Omental fat pad (tissue), 4 donors: ENCODE data around the gene BATF3. TPM values are rescaled to one million over a fixed set of nuclear protein-coding genes. Genes with fewer than 3 reads are reported as not detected.
"Not testable (repeated sequence)": the region's sequence is repeated elsewhere in the genome, so short reads cannot be mapped to it uniquely, and the experiment has no call there.

Source experiments
- ATAC-seq: fragments of 150-250 bp; one replicate; pipeline ENCODE4 v1.9.1; 2016; ENCODE audit warnings: mild to moderate bottlenecking, moderate library complexity; ENCODE audit not compliant: low FRiP score
- DNase-seq: peaks from one replicate; pipeline ENCODE4 v3.0.0-alpha.2; 2019; ENCODE audit warnings: low spot score
- total RNA-seq, 4 donors: library from RNA; depleted of rRNA; stranded (reverse); fragments of >200 nt; gene quantifications; one replicate each; pipeline ENCODE4 v1.1.0, GENCODE V29; 2016
- TF ChIP-seq, protein P1 (sequence below), 3 donors: fragments of 450-650 bp; IDR thresholded peaks; one replicate each; pipeline ENCODE4 v1.5.1; 2016 to 2017; ENCODE audit warnings: antibody characterized with exemption in 3 of 3, mild to moderate bottlenecking in 3 of 3, moderate library complexity in 2 of 3

BATF3 gene
- total RNA-seq, 4 donors from 2014 or later = 4.1 to 48.9 (median 4.8) TPM

DNA sequence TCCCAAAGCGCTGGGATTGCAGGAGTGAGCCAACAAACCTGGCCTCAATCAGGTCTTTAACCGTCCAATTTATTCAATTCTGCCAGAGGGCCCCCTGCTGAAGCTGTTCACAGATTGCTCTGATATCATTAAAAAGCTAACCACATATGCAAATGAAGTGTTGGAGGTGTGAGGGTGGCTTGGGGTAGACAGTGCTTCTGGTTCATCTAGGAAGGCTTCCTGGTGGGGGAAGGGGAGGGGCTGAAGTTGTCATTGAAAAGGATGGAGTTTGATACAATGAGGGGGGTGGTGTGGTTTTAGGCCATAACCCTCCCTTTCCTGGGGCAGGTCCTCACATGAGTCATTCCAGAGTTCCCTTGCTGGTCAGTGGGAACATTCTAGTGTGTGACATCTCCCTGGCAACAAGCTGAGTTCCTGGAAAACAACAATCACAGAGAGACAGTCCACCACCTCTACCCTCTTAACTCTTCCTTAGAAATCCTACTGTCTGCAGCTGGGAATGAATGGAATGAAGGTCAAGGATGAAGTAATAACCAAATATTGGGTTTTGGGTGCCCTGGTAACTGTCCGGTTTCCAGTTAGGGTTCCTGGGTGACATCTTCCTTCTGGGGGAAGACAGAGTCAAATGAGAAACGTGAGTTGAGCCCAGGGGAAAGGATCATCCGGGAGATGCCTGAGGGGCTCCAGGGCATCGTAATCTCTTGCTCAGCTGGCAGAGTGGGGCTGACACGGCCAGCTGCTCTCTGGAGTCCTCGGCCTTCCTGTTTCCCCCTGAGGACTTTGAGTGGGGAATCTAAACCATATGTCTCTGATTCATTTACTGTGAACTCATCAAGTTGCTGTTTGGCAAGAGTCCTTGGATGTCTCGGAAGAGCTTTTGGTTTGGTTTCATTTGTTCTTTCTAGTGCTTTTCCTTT lies 32.2 kb downstream of the BATF3 start:
- no peak for DNase-seq
- TF ChIP-seq, protein P1, sequence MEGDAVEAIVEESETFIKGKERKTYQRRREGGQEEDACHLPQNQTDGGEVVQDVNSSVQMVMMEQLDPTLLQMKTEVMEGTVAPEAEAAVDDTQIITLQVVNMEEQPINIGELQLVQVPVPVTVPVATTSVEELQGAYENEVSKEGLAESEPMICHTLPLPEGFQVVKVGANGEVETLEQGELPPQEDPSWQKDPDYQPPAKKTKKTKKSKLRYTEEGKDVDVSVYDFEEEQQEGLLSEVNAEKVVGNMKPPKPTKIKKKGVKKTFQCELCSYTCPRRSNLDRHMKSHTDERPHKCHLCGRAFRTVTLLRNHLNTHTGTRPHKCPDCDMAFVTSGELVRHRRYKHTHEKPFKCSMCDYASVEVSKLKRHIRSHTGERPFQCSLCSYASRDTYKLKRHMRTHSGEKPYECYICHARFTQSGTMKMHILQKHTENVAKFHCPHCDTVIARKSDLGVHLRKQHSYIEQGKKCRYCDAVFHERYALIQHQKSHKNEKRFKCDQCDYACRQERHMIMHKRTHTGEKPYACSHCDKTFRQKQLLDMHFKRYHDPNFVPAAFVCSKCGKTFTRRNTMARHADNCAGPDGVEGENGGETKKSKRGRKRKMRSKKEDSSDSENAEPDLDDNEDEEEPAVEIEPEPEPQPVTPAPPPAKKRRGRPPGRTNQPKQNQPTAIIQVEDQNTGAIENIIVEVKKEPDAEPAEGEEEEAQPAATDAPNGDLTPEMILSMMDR (IDR thresholded peaks at IDR 0.05) = no peak

DNA sequence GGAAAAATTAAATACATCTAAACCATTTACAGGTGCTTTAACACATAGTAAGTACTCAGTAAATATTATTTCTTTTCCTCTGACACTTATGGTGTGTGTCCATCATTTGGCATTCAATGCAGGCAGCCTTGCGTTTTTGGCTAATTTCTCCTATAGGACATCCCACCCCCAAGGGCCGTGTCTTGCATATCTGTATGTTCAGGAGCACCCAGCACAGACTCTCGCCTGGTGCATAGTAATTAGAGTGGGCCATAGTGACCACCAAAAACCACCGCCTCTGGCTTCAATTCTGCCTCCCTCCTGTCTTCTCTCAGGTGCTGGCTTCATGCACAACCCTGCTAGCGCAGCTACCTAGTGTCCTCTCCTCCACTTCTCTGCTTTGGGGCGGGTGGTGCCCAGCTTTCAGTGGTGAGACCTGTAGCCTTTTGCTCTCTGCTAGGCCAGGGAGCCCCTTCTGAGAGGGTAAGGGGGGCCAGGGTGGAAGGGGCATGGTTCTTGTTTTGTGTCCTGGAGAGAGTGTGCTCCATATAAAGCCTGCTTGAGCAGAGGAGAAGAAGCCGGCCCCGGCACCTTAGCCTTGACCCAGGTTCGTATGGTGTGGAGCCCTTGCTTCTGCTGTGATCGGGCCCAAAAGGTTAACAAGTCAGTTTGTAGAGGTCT lies 33.4 kb downstream of the BATF3 start:
- no peak for ATAC-seq
- TF ChIP-seq, protein P1 (IDR thresholded peaks at IDR 0.05) = no peak
- DNase-seq = no peak

More for the DNA sequence above, 32.2 kb downstream of the BATF3 start:
- ATAC-seq = peak; percentile 66

DNA sequence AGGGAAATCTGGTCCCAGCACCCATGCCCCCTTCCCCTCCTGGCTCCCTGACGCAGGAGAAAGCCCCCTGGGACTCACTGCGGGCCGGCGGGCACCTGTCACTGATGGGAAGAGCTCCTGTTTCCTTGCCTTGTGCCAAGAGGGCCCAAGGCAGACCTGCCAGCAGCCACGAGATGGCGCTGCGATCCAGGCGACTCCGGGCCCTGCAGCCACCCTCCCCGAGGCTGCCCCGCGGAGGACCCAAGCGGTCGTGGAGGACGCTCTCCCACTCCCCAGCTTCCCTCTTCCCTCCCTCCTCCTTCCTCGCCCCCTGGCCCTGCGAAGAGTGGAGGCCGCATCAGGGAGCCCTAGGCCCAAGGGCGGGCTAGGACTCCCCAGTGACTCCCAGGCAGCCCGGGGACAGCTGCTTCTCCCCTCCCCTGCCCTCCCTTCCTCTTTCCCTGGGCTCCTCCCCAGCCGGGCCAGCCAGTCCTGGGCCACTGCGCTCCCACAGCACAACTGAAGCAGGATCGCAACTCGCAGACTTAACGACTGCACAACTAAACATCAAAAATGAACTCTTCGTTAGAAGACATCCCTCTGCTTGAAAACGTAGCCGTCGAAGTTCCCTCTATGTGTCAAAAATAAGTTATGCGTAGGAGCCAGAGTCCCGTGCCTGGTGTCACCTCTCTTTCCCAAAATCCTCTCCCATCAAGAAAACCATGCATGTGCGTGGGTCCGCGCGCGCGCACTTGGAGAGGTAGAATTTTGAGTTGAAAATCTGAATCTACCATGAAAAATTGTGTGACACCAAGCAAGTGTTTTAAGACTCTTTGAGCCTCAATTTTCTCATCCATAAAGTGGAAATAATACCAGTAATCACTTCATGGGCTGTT lies 34.2 kb downstream of the BATF3 start:
- TF ChIP-seq, protein P1 (IDR thresholded peaks at IDR 0.05) = peak in 1 of 3 donors; percentile 89
- ATAC-seq (peak; percentile 88), DNase-seq (peak; percentile 60)

DNA sequence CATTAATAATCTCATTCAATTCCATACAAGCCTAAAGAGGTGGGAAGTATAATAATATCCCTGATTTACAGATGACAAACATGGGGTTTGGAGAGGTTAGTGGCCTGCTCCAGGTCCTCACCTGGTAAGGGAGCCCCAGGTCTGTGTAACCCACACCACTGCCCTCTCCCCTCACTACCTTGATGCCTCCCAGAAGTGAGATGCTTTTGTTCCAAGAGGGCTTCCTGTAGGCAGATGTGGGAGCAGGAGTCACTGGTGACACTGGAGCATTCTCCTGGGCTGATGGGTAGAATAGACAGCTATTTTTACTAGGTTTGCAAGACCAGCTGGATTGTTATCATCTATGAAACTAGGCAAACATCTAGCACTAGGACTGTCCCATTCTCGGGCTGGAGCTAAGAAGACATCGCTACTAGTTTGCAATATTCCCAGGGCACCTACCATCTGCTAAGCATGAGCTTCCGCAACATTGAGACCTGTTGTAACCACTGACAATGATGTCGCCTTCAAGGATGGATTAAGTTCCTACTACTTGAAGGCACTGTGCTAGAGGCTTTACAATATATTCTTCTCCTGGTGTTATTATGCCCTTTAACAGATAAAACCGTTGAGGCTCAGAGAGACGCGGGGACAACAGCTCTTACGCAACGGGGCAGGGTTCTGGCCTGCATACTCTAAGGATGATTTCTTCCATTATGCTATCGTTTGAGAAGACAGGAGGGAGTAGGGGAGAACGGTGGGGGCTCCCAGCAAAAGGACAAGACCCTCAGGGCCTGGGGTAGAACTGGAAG lies 35.0 kb downstream of the BATF3 start:
- DNase-seq (no peak), ATAC-seq (no peak)
- TF ChIP-seq, protein P1 (IDR thresholded peaks at IDR 0.05) = no peak

DNA sequence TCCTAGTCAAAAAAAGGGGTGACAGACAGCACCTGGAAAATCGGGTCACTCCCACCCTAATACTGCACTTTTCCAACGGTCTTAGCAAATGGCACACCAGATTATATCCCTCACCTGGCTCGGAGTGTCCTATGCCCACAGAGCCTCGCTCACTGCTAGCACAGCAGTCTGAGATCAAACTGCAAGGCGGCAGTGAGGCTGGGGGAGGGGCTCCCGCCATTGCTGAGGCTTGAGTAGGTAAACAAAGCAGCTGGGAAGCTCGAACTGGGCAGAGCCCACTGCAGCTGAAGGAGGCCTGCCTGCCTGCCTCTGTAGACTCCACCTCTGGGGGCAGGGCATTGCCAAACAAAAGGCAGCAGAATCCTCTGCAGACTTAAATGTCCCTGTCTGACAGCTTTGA lies 41.4 kb downstream of the BATF3 start:
- DNase-seq, ATAC-seq: not testable (repeated sequence)

DNA sequence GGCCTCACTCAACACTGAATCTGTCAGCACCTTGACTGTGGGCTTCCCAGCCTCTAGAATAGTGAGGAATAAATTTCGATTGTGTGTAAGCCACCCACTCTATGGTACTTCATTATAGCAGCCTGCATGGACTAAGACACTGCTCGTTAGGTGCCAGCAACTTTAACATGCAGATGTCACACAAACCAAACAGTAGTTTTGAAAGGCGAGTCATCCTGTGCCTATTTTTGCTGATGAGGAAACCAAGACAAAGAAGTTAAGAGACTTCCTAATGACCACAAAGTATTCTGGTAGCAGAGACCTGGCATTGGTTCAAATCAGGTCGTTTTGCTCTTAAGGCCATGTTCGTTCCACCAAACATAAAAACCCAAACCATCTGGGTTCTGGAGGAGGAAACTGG lies 42.9 kb downstream of the BATF3 start:
- no peak for DNase-seq
- TF ChIP-seq, protein P1 (IDR thresholded peaks at IDR 0.05) = no peak
- no peak for ATAC-seq
